ENCODE measurements around the gene GUCY1A2. TPM values are rescaled to one million over a fixed set of nuclear protein-coding genes. Genes with fewer than 3 reads are reported as not detected.

Gene GUCY1A2
- polyA plus RNA-seq, 3 donors = not detected

DNA sequence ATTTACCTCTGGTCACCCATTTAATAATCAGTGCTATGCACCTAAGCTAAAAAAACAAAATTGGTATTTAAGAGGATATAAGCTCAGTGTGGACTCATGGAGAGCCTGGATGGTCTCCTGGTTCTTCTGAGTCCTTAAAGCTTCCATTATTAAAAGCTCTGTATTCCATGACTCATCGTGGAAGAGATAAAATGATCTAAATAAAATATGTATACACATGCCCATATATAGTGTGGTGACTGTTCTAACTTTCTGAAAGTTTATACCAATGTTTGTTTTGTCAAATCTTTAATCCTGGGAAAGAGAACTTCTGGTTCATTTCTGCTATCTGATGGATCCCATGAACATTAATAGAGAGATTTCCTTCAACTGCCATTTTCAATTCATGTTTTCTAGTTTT is 375.9 kb downstream of the GUCY1A2 start:
- H3K36me3 ChIP-seq (replicated peaks in 1 of 2; ENCODE audit: control insufficient read depth in 1 of 2, insufficient read depth in 2 of 2, low read length in 2 of 2) = no peaks in the 10 kb centered on the region
- H3K4me1 Mint-ChIP-seq = no peaks in the 10 kb centered on the region
- H3K4me3 Mint-ChIP-seq = no peak overlapping the region
- no peak overlapping the region for H3K9ac ChIP-seq (ENCODE audit: insufficient read depth, low read length, poor library complexity, severe bottlenecking)
- H3K27me3 Mint-ChIP-seq (ENCODE audit: low read depth in 3 of 3) = peaks cover 0 to 2% (median 0%) of the 10 kb centered on the region in 3 donors
- H3K27ac Mint-ChIP-seq = no peak overlapping the region
- H3K4me1 ChIP-seq (ENCODE audit: control insufficient read depth in 1 of 2, insufficient read depth in 2 of 2, low read length in 2 of 2) = no peaks in the 10 kb centered on the region
- H2AFZ ChIP-seq (ENCODE audit: insufficient read depth, low read depth, low read length, poor library complexity, severe bottlenecking) = no peak overlapping the region
- no peak overlapping the region for H3K4me3 ChIP-seq (replicated peaks in 1 of 3; ENCODE audit: low read depth in 2 of 3, low read length in 3 of 3)
- WGBS (ENCODE audit: insufficient coverage) = no CpG with 5 or more reads among the region's 1 CpG
- H3K27me3 ChIP-seq (ENCODE audit: control insufficient read depth in 2 of 2, insufficient read depth in 2 of 2, low read length in 2 of 2) = no peaks in the 10 kb centered on the region
- no peak overlapping the region for H3K4me2 ChIP-seq (replicated peaks; ENCODE audit: extremely low read depth, low read length, poor library complexity, severe bottlenecking)
- no peaks in the 10 kb centered on the region for H3K36me3 Mint-ChIP-seq
- no peaks in the 10 kb centered on the region for H3K79me2 ChIP-seq (ENCODE audit: insufficient read depth, low read length)
- peaks cover 5 to 13% of the 10 kb centered on the region in 2 donors for H3K9me3 ChIP-seq (replicated peaks in 1 of 2; ENCODE audit: control insufficient read depth in 1 of 2, insufficient read depth in 1 of 2, low read length in 2 of 2)
- intact Hi-C loops (cut with micrococcal nuclease) = no loop called here
- no peaks in the 10 kb centered on the region for H4K20me1 ChIP-seq (ENCODE audit: insufficient read depth, low read length)
- no peak for DNase-seq
- TF ChIP-seq, protein P1, sequence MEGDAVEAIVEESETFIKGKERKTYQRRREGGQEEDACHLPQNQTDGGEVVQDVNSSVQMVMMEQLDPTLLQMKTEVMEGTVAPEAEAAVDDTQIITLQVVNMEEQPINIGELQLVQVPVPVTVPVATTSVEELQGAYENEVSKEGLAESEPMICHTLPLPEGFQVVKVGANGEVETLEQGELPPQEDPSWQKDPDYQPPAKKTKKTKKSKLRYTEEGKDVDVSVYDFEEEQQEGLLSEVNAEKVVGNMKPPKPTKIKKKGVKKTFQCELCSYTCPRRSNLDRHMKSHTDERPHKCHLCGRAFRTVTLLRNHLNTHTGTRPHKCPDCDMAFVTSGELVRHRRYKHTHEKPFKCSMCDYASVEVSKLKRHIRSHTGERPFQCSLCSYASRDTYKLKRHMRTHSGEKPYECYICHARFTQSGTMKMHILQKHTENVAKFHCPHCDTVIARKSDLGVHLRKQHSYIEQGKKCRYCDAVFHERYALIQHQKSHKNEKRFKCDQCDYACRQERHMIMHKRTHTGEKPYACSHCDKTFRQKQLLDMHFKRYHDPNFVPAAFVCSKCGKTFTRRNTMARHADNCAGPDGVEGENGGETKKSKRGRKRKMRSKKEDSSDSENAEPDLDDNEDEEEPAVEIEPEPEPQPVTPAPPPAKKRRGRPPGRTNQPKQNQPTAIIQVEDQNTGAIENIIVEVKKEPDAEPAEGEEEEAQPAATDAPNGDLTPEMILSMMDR (IDR thresholded peaks at IDR 0.05) = no peak
- H3K9me3 Mint-ChIP-seq = peaks cover 0 to 10% (median 4%) of the 10 kb centered on the region in 7 donors
- no peak overlapping the region for H3K27ac ChIP-seq (ENCODE audit: low read depth in 1 of 2, low read length in 2 of 2)

DNA sequence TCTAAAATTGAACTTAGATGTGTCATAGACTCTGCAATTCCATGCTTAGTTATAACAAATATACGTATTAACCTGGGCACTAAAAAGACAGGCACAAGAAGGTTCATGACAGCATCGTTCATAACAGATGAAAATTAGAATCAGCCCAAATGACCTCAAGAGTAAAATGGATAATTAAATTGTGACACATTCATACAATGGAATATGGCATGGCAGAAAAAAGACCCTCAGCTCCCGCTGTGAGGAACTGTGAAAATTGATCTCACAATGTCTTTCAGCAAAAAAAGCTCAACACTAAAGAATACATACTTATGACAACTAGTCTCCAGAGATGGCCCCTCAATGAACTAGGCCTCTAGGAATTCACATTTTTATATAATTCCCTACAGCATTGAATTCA is 386.0 kb downstream of the GUCY1A2 start:
- intact Hi-C loops (cut with micrococcal nuclease) = no loop called here
- Mint-ChIP-seq H3K4me3 (no peak overlapping the region), H3K9me3 (peaks cover 3 to 9% (median 6%) of the 10 kb centered on the region in 7 donors), H3K4me1 (no peaks in the 10 kb centered on the region), H3K27ac (no peak overlapping the region), H3K27me3 (ENCODE audit: low read depth in 3 of 3) (no peaks in the 10 kb centered on the region), H3K36me3 (no peaks in the 10 kb centered on the region)
- DNase-seq = no peak
- Histone ChIP-seq H3K4me2 (replicated peaks; ENCODE audit: extremely low read depth, low read length, poor library complexity, severe bottlenecking) (no peak overlapping the region), H3K9ac (ENCODE audit: insufficient read depth, low read length, poor library complexity, severe bottlenecking) (no peak overlapping the region), H4K20me1 (ENCODE audit: insufficient read depth, low read length) (no peaks in the 10 kb centered on the region), H2AFZ (ENCODE audit: insufficient read depth, low read depth, low read length, poor library complexity, severe bottlenecking) (no peak overlapping the region), H3K36me3 (replicated peaks in 1 of 2; ENCODE audit: control insufficient read depth in 1 of 2, insufficient read depth in 2 of 2, low read length in 2 of 2) (no peaks in the 10 kb centered on the region), H3K27ac (ENCODE audit: low read depth in 1 of 2, low read length in 2 of 2) (no peak overlapping the region), H3K9me3 (replicated peaks in 1 of 2; ENCODE audit: control insufficient read depth in 1 of 2, insufficient read depth in 1 of 2, low read length in 2 of 2) (peaks cover 5% of the 10 kb centered on the region in 2 donors), H3K27me3 (ENCODE audit: control insufficient read depth in 2 of 2, insufficient read depth in 2 of 2, low read length in 2 of 2) (no peaks in the 10 kb centered on the region), H3K4me3 (replicated peaks in 1 of 3; ENCODE audit: low read depth in 2 of 3, low read length in 3 of 3) (no peak overlapping the region), H3K79me2 (ENCODE audit: insufficient read depth, low read length) (no peaks in the 10 kb centered on the region), H3K4me1 (ENCODE audit: control insufficient read depth in 1 of 2, insufficient read depth in 2 of 2, low read length in 2 of 2) (no peaks in the 10 kb centered on the region)
- TF ChIP-seq, protein P1 (IDR thresholded peaks at IDR 0.05) = no peak
- no CpG with 5 or more reads among the region's 3 CpGs for WGBS (ENCODE audit: insufficient coverage)

Data from CD14-positive monocyte (primary cell).